NAMALWA (cell line): ENCODE measurements around the gene RSU1.
A peak's percentile ranks its signal among the peaks of the same experiment; 100 is the strongest.

Experiments used
- DNase-seq: peaks from one replicate; pipeline ENCODE4 v3.0.0-alpha.2; 2015; ENCODE audit warnings: low spot score

The RSU1 gene

DNA sequence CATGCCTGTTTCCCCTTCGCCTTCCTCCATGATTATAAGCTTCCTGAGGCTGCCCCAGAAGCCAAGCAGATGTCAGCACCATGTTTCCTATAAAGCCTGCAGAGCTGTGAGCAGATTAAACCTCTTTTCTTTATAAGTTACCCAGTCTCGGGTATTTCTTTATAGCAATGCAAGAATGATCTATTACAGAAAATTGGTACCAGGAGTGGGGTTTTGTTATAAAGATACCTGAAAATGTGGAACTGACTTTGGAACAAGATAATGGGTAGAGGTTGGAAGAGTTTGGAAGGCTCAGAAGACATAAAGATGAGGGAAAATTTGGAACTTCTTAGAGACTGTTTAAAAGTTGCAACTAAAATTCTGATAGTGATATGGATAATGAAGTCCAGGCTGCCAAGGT, 4.8 kb upstream of the RSU1 start:
- DNase-seq: no peak

DNA sequence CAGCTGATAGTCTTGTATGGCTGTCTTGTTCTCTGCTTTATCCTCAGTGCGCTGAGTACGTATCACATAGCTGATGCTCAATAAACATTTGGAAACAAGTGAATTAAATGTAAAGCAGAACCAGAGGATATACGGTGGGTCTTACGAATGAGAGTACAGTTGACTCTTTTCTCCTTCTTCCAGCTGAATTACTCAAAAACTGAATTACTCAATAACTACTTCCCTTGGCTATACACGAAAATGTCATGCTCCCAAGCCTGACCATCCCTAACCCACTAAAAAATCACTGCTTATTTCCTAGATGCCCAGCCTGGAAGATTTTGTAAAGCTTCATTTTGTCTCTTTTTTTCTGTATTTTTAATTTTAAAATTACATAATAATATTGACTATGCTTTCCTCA, 3.2 kb upstream of the RSU1 start:
- no peak for DNase-seq

GRCh38 chr10:16820018-16820417, 2.8 kb upstream of the RSU1 start:
- no peak for DNase-seq

GRCh38 chr10:16819436-16819835, 2.2 kb upstream of the RSU1 start:
- no peak for DNase-seq

GRCh38 chr10:16819026-16819425, 1.8 kb upstream of the RSU1 start:
- DNase-seq: no peak

GRCh38 chr10:16816830-16817124, 447 bp downstream of the RSU1 start:
- no peak for DNase-seq

DNA sequence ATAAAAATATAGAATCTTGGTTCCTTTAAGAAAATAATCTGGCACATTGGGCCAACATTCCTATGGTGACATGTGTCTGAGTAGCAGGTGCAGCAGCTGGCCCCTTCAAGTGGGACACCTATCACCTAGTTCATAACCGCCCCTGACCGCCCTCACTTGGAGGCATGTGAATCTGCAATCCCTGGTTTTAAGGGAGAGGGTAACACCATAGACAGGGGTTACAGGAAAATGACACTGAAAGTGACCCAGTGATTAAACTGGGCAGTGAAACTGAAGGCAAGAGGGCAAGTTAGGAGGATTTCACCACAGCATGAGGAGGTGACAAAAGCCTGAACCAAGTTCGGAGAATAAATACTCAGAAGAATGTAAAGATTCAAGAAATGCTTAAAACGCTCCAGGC, 1.1 kb downstream of the RSU1 start:
- peak; percentile 23 for DNase-seq

DNA sequence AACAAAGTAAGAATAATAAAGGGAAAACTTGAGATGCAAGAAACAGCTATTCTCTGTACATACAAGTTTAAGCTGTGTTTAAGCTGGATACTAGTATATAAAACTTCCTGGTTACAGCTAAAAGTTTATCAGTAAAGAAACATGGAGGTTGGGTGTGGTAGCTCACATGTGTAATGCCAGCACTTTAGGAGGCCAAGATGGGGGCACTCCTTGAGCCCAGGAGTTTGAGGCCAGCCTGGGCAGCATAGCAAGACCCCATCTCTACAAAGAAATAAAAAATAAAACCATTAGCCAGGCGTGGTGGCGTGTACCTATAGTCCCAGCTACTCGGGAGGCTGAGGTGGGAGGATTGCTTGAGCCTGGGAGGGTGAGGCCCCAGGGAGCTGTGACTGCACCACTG, 3.2 kb downstream of the RSU1 start:
- DNase-seq: no peak

GRCh38 chr10:16812676-16813075, 4.5 kb downstream of the RSU1 start:
- no peak for DNase-seq

DNA sequence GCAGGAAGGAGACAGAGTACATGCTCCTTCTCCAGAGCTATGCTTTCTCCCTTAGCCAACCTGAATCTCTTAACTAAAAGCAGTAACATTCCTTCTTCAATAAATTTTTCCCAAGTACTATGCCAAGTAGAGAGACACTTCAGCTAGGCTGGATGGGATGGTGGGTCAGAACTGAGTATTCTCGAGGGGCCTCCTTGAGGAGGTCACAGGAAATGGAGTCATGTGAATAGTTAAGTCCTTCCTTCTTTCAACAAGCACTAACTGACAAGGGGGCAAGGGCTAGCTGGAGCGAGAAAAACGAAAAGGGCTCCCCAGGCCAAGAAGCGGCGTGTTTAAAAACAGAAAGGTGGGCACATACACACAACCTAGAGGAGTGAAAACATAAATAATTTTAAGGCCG, 5.5 kb downstream of the RSU1 start:
- DNase-seq: no peak

GRCh38 chr10:16811292-16811691, 5.9 kb downstream of the RSU1 start:
- DNase-seq: no peak

- DNase-seq: peak; percentile 60
Measured at GRCh38 chr10:16809074-16809718, 8.0 kb downstream of the RSU1 start.

DNA sequence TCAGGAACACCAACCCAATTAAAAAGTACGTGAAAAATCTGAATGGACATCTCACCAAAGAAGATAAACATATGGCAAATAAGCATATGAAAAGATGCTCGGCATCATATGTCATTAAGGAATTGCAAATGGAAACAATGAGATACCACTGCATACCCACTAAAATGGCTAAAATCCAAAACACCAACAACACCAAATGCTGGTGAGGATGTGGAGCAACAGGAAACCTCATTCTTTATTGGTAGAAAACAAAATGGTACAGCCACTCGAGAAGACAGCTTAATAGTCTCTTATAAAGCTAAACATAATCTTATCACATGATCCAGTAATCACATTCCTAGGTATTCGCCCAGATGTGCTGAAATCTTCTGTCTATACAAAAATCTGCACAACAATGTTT, 13.1 kb downstream of the RSU1 start:
- DNase-seq: no peak

GRCh38 chr10:16803464-16803863, 13.8 kb downstream of the RSU1 start:
- DNase-seq: no peak

DNA sequence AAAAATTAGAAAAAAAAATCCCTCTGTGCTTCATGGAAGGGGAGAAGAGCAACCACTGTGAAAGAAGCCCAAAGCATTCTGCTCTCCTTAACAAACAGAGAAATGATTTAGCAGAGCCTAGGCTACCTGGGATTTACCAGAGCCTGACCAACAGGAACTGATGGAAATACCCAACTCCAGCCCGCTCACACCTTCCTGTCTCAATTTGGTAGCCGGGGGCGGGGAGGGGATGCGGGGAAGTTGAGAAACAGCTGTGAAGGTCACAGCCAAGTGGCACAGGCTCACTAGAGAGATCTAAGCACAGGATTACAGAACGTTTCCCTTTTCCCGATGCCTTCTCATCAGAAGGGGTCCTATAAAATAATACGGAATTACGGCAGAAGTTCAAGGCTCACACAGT, 17.6 kb downstream of the RSU1 start:
- no peak for DNase-seq

DNA sequence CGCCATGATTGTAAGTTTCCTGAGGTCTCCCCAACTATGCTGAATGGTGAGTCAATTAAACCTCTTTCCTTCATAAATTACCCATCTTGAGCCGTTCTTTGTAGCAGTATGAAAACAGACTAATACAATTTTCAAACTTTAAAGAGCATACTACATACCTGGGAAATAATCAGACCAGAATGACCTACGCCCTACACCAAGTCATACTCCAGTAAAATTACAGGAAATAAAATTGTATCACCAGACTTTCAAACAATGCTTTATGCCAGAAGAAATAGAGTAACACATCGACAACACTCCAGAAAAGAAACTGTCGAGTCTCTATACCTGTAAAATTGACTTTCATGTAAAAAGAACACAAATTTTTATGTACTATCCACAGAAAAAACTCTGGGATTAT, 18.7 kb downstream of the RSU1 start:
- DNase-seq: no peak

DNA sequence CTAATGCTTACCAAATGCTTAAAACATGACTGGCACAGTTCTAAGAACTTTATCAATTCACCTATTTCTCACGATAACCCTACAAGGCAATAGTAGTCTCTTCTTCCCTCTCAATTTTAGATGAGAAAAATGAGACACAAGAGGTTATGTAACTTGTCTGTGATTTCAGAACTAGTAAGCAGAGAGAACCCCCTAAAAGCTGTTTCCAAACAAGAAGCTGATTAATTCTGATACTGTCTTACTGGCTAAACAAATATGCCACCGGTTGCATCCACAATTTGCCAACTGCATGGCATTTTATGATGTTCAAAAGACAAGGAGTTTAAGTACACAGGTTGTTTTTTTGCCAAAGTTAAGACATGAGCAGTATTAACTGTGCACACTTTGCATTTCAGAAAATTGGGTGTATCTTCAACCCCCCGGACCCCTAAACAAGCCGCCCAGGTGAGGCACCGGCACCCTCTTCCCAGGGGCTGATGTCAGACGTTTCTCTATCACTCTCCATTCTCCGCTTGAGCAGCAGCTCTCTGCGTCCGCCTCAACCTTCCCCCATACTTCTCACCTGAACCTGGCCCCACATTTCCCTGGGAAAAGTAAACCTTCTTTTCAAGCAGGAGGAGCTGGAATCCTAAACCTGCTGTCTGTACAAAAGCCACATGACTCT, 21.7 kb downstream of the RSU1 start:
- no peak for DNase-seq

- DNase-seq: no peak
Measured at GRCh38 chr10:16794005-16794404, 23.2 kb downstream of the RSU1 start.

DNA sequence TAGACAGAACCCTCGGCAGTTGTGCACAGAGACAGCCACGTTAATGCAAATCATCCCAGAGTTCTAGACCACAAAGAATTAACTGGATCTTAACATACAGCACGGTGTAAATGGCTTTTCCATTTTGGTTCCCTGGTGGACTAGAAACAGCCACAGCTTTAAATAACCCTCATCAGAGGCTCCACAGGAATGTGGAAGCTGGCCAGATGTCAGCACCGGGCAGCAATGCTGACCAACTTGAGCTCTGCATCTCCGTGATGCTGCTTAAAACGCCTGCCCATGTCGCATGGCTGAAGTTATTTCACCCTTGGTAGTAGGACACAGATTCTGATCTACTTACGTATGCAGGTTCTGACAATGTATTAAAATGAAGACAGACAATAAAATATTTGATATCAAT, 24.5 kb downstream of the RSU1 start:
- DNase-seq: no peak

DNA sequence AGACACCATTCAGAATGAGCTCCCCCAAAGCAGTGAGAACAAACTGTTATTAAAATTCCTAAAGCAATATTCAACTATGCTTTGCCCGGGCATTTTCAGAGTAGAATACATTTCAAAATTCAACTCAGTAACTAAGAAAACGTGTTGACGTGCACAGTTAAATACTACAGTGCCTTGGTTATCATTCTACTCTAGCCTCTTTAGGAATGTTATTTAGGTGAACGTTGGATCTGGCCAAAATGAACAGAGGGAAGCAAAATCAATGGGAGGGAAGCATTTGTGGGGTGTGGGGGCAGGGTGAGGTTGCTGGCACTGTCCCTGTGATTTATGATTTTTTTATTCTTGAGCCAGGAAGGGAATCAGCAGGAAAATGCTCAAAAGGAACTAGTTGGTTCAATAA, 27.5 kb downstream of the RSU1 start:
- DNase-seq: no peak

- DNase-seq: no peak
Measured at GRCh38 chr10:16789261-16789660, 28.0 kb downstream of the RSU1 start.

DNA sequence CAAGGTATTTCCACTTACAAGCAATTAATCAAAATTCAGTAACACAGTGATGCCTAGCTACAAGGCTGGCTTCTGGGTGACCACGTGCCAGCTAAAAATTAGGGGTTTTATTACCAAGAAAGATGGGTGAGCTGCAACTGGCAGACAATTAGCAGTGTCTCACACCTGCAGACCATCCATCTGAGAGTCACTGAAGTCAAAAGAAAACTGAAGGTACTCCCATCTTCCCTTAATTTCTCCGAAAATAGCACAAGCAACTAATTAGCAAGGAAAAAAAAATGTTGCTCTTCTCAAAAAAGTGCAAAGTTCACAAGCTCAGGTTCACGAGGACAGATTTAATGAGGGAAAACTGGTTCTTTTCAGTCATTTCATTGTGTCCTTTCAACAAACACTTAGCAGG, 28.4 kb downstream of the RSU1 start:
- no peak for DNase-seq

- DNase-seq: no peak
Measured at GRCh38 chr10:16788125-16788524, 29.1 kb downstream of the RSU1 start.

DNA sequence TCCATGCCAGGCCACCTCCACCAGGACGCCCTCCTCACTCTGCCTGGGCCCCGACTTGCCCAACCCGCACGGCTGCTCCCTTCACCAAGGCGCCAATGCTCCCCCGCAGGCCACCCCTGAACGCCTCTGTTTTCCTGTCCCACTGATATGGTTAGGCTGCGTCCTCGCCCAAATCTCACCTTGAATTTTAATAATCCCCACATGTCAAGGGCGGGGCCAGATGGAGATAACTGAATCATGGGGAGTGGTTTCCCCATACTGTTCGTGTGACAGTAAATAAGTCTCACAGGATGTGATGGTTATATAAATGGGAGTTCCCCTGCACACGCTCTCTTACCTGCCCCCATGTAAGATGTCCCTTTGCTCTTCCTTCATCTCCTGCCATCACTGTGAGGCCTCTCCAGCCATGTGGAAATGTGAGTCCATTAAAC, 29.8 kb downstream of the RSU1 start:
- DNase-seq: no peak
